Subcutaneous adipose tissue (tissue), 4 donors: ENCODE measurements around the gene CXCL13. TPM values are rescaled to one million over a fixed set of nuclear protein-coding genes. Genes with fewer than 3 reads are reported as not detected.

Experiments
- CTCF ChIP-seq: fragments of 450-650 bp; IDR thresholded peaks from one replicate; pipeline ENCODE4 v1.5.1; 2016; ENCODE audit warnings: low read depth, mild to moderate bottlenecking, control low read depth, antibody characterized with exemption, moderate library complexity
- total RNA-seq, 4 donors: library from RNA; depleted of rRNA; stranded (reverse); fragments of >200 nt; gene quantifications; one replicate each; pipeline ENCODE4 v1.1.0, GENCODE V29; 2016

CXCL13 gene
- total RNA-seq, 4 donors from 2014 or later: 0.44 TPM; not detected in 3

- TF ChIP-seq CTCF: no peak
Measured at GRCh38 chr4:77593101-77593500, 12.5 kb upstream of the CXCL13 start.

- TF ChIP-seq CTCF: no peak
Measured at GRCh38 chr4:77593993-77594392, 11.6 kb upstream of the CXCL13 start.

- TF ChIP-seq CTCF: no peak
Measured at GRCh38 chr4:77595364-77595973, 10.2 kb upstream of the CXCL13 start.

- no peak for TF ChIP-seq CTCF
Measured at GRCh38 chr4:77599378-77599777, 6.2 kb upstream of the CXCL13 start.

GRCh38 chr4:77600521-77601451, 4.8 kb upstream of the CXCL13 start:
- no peak for TF ChIP-seq CTCF

GRCh38 chr4:77601614-77602187, 3.9 kb upstream of the CXCL13 start:
- TF ChIP-seq CTCF: no peak

- no peak for TF ChIP-seq CTCF
Measured at GRCh38 chr4:77613267-77613666, 7.6 kb downstream of the CXCL13 start.
